Stimulated activated CD4-positive, alpha-beta T cell treated with anti-CD3 and anti-CD28 coated beads, Interleukin-1b, Interleukin-23, amount 100 ng/mL, for 24 hours (primary cell): Measurements from ENCODE around the gene ABCC12.

Experiments used
- DNase-seq, 4 experiments: peaks; one replicate each; pipeline ENCODE4 v3.0.0-alpha.2; 2020; ENCODE audit warnings: low read depth in 4 of 4, low spot score in 1 of 4

ABCC12 gene

DNA sequence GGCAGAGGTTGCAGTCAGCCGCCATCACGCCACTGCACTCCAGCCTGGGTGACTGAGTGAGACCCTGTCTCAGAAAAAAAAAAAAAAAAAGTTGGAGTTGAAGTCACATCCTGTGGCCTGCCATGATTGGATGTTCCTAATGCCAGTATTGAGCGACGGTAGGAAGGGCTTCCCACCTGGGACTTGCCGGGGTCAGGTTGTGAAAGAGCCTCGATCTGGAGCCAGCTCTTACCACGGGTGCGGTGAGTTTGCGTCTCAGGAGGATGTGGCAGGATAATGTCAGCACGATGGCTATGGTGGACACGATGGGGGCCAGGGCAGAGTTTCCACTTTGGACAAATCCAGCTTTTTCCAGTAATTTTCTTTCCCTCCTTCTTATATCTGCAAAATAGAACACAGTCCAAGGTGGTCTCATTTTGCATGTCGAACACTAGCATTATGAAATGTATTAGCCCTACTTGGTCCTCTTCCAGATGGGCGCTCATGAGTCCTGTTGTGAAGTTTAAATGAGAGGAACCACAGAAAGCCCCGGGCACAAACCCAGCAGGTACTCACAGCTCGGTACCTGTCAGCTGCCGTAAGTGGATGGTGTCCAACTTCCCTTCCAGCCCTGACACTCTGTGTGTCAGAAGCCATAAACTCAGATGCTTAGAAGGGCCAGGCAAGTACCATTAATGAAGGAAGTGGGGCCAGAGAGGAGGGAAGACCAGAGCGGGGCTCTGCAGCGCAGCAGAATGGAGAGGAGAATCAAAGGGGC, 22.2 kb downstream of the ABCC12 start:
- no peak for DNase-seq

DNA sequence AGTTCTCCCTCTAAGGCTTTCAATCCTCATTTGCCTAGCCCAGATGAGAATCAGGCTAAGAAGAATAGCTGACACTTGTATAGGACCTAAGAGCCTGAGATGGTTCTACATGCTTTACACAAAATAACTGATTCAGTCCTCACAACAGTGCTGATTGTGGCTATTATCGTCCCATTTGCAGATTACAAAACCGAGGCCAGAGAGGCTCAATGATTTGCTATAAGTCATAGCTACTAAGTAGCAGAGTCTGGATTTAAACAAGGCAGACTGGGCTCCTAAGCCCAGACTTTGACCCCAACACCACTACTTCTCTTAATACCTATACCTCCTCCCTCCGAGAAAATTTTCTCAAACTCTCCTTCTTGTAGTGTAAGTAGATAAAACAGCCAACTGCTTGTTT, 23.1 kb downstream of the ABCC12 start:
- no peak for DNase-seq

DNA sequence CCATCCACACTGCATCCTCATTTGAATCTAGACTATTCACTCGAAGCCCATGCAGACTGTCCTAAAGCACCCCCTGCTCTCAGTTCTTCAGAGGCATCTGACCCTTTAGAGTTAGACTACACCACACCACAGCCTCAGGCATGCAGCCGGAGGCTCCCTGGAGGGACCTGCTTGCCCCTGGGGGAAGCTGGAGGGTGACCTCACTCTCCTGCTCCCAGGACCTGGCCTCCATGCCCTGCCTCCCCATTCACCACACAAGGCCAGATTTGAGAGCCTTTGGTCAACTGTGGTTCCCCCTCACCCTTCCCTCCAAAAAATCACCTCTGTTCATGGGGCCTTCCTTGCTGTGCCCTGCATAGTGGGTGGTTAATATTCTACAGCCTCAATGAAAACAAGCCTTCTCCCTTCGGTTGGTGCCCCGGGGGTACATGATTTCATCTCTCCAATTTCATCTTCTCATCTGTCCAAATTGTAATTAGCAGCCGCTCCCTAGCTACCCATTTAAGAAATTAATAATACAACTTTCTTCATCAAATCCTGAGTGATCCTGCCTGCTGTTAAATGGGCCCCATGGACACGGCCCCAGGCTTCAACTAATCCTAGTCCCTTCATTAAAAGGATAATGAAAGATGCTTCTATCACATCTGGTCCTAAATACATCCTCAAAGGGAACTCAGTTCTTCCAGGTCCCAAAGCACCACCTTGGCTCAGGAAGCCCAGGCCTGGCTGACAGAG, 24.4 kb downstream of the ABCC12 start:
- no peak for DNase-seq

DNA sequence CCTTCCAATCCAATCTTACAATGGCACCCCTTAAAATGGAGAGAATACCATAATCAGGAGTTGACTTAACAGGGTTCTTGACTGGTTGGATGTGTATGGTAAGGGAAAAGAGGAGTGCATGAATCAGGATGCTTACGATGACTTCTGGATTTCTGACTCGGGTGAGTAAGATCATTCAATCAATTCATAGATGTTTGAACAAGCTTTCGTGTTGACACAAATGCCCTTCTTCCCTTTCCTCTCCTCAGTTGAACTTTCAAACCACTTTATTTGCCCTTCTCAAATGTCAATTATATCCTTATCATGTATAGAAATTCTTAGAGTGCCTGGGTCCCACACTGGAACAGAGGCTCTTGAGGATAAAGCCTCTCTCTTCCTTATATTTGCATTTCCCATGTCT, 25.9 kb downstream of the ABCC12 start:
- no peak for DNase-seq

DNA sequence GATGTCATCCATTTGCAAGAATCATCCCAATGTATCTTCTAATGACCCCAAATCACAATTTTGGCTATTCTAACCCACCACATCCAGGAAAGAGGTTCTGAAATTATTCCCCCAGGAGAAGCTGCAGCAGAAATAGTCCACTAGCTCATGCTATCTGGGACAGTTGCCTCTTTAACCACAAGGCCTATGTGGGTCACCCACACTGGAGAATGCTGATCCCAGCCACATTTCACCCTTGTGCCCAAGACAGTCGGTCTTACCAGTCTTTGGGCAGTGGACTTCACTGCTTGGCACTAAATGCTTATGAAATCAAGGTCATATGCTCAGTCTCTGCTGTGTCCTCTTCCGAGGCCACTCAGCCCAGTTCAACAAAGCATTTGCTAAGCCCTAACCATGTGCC, 27.0 kb downstream of the ABCC12 start:
- no peak for DNase-seq

DNA sequence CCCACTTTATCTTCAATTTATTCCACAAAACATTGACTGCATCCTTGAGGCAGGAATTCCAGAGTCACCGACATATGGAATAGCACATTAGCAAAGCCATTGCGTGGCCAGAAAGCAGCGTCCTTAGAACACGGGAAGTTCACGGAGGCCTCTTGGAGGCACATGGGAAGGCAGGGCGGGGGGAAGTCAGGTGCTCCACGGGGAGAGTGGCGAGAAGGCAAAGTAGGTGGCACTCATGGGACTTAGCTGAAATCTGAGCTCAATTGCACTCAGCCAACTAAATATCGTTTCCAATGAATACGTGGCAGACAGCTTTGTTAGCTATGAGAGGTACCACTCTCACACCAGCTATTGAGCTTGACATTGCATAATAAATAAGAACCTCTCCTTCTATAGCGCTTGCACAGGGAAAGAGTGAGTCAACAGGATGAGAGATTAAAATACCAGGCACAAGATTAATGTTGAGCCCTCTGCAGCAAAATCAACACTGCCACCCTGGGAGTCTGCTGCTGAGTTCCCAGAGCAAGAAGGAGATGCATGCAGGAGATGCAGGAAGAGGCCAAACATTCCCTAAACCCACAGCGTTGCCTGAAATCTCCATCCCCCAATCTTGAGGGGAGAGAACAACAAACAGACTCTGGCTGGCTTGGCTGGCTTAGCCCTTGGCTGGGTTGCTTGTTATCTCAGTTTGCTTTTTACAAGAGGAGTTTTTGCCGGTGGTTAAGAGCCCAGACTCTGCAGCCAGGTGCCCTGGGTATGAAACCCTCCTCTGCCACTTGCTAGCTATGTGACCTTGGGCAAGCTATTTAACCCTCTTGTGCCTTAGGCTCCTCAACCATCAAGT, 28.8 kb downstream of the ABCC12 start:
- DNase-seq, result no peak

DNA sequence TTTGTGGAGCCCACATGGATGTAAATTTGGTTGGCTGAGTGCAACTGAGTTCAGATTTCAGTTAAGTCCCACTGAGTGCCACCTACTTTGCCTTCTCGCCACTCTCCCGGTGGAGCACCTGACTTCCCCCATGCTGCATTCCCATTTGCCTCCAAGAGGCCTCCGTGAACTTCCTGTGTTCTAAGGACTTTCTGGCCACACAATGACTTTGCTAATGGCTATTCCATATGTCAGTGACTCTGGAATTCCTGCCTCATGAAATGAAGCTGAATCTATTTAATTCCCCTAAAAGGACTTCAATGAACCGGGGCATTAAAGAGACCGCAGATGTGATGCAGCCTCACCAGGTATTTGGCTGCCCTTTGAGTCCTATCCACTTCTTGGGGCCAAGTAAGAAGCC, 29.9 kb downstream of the ABCC12 start:
- no peak for DNase-seq

DNA sequence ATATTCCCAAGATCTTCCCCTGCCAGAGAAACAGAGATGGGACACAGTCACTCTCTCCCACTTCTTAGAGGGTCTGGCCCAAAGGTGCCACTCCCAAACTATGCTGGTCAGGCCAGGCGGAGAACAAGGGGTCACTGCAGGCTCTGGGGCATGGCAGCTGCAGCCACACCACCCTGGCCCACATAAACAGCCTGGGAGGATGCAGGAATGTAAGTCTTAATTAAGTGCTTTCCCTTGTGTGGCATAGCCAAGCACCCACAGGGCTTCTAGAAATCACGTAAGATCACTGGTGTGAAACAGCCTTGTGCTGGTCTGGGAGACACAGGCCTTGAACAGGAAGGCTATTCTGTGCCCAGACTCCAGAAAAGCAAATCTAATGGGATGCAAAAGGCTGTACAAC, 31.5 kb downstream of the ABCC12 start:
- DNase-seq, result no peak

DNA sequence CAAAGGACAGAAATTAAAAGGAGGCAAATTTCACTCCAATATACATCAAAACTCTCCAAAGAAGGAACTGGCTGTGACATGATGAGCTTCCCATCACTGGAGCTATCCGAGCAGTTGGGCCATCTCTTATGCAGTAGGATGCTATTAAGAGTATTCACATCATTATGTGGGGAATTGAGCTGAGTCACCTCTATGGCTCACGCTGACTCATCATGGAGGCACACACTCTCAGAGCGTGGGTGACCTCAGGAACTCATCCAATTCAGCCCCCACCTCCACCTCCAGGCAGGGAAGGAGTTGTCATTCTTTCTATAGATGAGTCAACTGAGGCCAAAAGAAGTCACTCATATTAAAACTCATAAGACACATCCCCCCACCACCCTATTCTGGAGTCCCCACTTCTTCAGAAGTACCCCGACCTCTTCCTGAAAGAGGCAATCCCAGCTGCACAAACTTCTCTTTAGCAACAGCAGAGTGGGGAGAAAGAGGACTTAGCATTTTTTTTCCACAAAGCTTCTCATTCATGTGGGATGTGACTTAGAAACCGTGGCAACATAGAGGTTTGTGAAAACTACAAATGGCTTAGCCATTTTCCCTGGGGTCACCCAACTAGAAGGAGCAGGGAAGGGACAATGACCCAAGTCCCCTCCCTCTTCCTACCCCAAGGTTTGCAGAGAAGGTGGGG, 32.5 kb downstream of the ABCC12 start:
- DNase-seq, result peak; percentile 17 to 65 (median 45)

DNA sequence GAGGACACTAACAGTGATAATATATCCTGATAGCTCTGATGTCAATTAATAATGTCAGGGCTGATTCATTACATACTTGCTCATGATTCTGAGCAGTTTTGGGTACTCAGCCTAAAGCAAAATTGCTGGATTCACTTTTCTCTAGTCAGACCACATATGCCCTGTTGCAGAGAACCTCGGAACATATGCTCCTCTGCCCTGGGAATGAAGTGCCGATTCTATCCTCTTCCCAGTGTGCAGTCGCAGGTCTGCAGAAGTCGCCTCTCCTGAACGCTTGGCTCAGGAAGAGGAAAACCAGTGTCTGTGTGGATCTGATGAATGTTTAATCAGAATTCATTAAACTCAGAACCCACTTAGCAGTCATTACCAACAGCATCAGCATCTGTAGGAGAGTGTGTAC, 34.5 kb downstream of the ABCC12 start:
- DNase-seq, result no peak

DNA sequence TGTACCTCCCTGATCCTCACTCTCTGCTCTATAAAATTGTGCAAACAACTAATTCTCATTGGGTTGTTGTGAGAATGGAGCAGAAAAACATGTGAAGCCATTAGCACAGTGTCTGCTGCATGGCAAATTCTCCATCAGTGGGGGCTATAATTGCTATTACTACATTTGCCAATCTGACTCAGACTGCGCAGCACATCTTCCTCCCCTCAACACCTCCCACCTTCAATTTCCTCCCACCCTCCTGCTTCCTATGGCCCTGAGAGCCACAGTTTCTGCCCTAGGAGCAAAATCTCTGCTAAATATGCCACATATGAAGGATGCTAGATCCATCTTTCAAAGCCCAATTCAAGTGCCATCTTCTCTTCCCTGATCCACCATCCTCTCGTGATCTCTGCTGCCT, 37.0 kb downstream of the ABCC12 start:
- no peak for DNase-seq

DNA sequence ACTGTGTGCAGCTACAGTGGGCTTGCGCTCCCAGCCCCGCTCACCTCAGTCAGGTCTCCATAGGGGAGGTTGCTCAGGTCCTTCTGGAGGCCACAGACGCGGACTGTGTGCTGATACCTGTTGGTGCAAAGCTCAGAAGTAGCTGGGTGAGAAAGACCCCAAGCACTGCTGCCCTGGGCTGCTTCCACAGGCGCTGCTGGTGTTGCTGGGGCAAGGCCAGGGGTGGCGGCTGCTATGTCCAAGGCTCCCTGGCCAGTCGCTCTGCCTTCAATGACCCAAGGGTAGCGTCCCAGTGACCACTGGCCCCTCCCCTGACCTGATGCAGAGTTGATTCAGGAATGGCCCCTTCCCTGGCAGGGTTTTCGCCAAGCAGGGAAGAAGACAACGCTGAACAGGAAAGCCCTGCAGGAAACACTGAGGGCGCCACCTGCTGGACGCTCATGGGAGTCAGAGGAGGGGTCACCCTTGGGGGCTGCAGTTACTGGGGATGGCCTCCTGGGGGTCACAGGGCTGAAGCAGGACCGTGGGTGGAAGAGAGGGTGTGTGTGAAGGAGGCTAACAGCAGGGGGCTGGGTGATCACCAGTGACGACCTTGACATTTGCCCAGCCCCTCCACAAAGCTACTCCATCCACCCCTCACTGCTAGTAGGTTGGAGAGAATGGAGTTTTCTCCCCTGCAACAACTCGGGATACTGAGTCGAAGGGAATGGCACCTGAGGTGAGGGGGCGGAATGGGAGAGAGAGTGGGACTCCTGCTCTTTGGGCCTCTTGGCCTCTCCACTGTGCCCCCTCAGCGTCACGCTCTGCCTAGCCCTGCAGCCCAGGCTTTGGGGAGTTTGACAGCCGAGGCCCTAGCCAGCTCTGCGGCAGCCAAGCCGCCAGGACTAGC, 38.3 kb downstream of the ABCC12 start:
- peak; percentile 21 to 40 (median 39) for DNase-seq

DNA sequence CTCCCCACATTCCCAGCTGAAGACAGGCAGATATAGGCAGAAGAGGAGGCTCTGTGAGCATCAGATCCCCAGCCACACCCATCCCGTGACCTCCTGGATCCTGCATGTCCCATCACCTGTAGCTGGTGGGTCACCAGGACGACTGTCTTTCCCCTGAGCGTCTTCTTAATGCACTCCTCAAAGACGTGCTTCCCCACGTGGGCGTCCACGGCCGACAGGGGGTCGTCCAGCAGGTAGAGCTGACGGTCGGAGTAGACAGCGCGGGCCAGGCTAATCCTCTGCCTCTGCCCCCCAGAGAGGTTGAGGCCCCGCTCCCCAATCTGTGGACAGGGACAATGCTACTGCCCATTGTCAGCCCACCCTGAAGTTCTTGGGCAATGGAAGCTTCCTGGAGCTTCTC, 40.5 kb downstream of the ABCC12 start:
- no peak for DNase-seq

DNA sequence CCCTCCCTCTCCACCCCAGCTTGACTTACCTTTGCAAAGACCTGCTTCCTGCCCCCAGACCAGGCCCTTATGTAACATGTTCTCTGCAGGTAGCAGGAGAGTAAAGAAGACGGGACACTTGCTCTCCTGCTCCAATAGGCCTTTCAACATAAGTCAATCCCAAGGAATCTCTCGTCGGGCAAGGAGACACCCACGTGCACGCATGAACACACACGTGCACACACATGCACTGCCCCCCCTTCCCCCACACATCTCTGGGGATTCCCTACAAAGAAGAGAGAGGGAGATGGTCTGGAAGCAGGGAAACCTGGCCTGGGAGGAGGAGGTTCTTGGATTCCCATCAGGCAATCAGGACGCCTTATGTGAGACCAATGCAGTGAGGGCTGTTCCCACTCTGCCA, 41.4 kb downstream of the ABCC12 start:
- no peak for DNase-seq

DNA sequence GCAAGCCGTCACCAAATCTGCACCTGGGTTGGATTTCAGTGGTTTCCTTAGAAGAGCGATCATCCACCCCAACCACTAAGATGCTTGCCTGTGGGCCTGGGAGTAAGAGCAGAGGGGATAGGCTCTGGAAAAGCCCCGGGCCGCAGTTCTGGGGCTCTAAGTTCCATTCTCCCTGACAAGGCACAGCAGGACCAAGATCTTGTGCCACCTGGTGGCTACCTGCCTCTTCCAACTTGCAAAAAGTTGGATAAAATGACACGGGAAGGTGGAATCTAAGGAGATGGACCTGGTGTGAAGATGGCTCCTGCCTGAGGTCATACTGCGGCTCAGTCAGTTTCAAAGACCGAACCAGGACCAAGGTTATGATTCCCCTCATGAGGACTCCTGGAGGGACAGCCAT, 42.3 kb downstream of the ABCC12 start:
- no peak for DNase-seq

DNA sequence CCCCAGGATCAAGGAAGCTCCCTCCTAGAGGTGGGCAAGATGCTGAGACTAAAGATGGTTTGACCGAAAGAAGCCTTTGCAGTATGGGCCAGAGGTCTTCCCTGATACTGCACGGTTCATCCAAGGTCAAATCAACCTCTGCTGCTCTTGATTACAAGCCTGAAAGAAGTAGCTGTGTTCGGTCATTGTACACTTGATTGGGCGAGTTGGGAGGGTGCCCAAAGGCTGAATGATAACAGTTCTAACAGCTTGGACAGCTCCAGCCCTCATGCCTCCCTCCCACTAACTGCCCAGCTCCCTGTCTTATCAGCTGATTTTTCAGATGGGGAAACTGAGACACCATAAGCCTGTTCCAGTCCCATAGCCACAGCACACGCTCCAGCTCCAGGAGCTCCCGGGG, 42.8 kb downstream of the ABCC12 start:
- no peak for DNase-seq

DNA sequence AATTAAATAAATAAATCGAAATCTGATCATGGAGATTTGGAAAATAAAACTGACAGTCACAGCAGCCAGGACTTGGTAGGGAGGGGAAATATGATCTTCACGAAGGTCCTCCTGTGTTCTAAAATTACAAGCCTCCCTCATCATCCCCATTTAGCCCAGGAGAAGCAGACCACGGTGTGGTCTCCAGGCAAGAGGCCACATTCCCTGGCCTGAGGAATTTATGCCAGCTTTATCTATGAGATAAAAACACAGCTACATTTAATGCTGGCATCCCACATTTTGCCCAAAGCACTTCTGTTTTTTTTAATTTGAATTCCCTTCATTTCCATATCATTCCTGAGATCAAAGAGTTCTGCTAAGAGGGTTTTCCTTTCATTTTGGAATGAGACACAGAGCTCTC, 43.2 kb downstream of the ABCC12 start:
- no peak for DNase-seq

DNA sequence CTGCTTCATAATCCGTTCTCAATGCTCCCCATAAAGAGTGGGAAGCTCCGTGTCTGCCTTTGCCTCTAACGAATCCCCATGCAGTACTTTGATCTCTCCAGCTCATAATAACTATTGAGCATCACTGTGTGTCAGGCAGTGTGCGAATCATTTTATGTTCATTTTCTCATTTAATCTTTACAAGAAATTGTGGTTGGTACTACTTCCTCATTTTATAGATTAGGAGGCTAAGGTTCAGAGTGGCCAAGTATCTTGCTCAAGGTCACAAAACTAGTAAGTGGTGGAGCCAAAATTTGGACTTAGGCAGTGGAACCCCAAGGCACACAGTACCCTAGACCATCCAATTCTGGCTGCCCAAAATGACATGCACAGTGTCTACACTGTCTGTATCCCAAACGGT, 44.8 kb downstream of the ABCC12 start:
- no peak for DNase-seq

DNA sequence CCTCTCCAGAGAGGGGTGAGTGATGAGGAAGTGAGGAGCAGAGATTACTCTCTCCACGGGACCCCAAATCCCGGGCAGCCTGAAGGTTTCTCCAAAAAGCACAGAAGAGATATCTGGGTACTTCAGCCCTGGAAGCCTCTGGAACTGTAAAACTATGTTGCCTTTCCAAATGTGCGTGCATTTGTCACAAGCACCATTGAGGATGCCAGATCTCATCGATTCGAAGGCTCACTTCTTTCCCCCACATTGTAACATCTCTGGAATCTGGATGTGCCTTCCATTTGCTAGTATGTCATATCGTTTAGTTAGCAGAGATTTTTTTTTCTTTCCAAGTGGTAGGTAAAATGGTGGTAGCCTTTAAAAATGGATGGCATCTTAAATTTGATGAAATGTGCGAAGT, 45.8 kb downstream of the ABCC12 start:
- no peak for DNase-seq

DNA sequence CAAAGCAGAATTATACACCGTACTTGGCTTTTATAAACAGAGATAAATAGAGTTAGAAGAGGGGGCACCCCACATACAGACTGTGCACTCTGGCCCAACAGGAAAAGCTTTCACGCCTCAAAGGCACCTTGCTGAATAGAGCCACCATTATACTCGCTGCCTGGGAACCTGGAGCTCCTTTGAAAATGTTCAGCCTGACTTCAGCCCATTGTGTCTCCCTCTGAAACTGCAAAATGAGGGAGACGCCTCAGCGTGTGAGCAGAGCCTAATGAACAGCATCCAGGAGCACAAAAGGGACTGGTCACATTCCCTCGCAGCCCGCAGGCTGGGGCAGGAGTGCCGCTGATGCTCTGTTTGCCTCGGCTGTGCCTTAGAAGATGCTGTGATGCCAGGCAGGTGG, 46.3 kb downstream of the ABCC12 start:
- DNase-seq, result no peak
